HCT116 (cell line): Measurements from ENCODE around the gene BACE1-AS. TPM values are rescaled to one million over a fixed set of nuclear protein-coding genes. Genes with fewer than 3 reads are reported as not detected.

Experiments
- ATAC-seq: fragments of 200-7000 bp; cut with Tn5 transposase; 2 replicates; pipeline ENCODE4 v1.9.1; 2020; ENCODE audit warnings: mild to moderate bottlenecking, moderate library complexity
- BruUV-seq: library from RNA; stranded (reverse); fragments of 400-500 nt; replicated peaks from 2 replicates; lab custom pipeline; 2021; lab: Mats Ljungman, UMichigan
- CTCF ChIA-PET: fragments of 300-600 bp; sonication (Branson Sonifier 250); formaldehyde crosslinking; loops from one replicate; lab custom pipeline; 2021; ENCODE audit warnings: antibody characterized with exemption; lab: Charles Lee
- POLR2A ChIA-PET: fragments of 300-600, 350-600 bp; sonication (Branson Sonifier 250); formaldehyde crosslinking; loops from one replicate; lab custom pipeline; 2021; ENCODE audit warnings: antibody characterized with exemption; lab: Charles Lee
- RAD21 ChIA-PET, 2 experiments: fragments of 300-600 bp; sonication (Branson Sonifier 250); formaldehyde crosslinking; loops; one replicate each; lab custom pipeline; 2023; ENCODE audit warnings: low total read pairs in 2 of 2; ENCODE audit not compliant: uncharacterized antibody in 2 of 2, unreplicated experiment in 2 of 2, low non-redundant PET in 1 of 2; lab: Charles Lee
- DNase-seq: peaks from one replicate; pipeline ENCODE4 v3.0.0-alpha.2; 2010; ENCODE audit warnings: low read depth, low spot score
- H2AFZ ChIP-seq: fragments of 200-600 bp; shearing (Covaris generic), sonication (generic); 2 replicates; pipeline ENCODE4 v1.6.1; 2017; ENCODE audit warnings: low read depth, mixed run types, mixed read lengths, antibody characterized with exemption, low read length; ENCODE audit not compliant: poor library complexity, severe bottlenecking
- H3K27ac ChIP-seq: 2 replicates; pipeline ENCODE4 v1.5.1; 2012; ENCODE audit warnings: low read depth, low read length
- H3K27me3 ChIP-seq: fragments of 200-600 bp; sonication (generic); 2 replicates; pipeline ENCODE4 v1.6.1; 2016; ENCODE audit warnings: mixed run types, low read length, mixed read lengths; ENCODE audit not compliant: insufficient read depth
- H3K36me3 ChIP-seq, 2 experiments: fragments of 200-500 bp in 1 of 2; fragments of 200-600 bp in 1 of 2; sonication (Bioruptor generic) in 1 of 2; sonication (generic) in 1 of 2; 2 replicates each; pipeline versions ENCODE4 v1.5.1 to v1.6.1; 2014 to 2016; ENCODE audit warnings: low read length in 2 of 2, inconsistent platforms in 1 of 2, mixed read lengths in 1 of 2, mixed run types in 1 of 2; ENCODE audit not compliant: insufficient read depth in 2 of 2, control insufficient read depth in 1 of 2
- H3K4me1 ChIP-seq, 2 experiments: fragments of 200-600 bp in 1 of 2; sonication (generic) in 1 of 2; 2 replicates each; pipeline versions ENCODE4 v1.5.1 to v1.6.1; 2012 to 2017; ENCODE audit warnings: low read length in 2 of 2, inconsistent platforms in 1 of 2, mild to moderate bottlenecking in 1 of 2, mixed read lengths in 1 of 2, mixed run types in 1 of 2, moderate library complexity in 1 of 2; ENCODE audit not compliant: insufficient read depth in 2 of 2, control insufficient read depth in 1 of 2
- H3K4me2 ChIP-seq: fragments of 200-600 bp; sonication (generic); 2 replicates; pipeline ENCODE4 v1.6.1; 2017; ENCODE audit warnings: mixed run types, low read length, mixed read lengths
- H3K4me3 ChIP-seq, 2 experiments: fragments of 200-600 bp in 1 of 2; sonication (generic) in 1 of 2; replicated peaks in 1 of 2; 2 replicates each; pipeline ENCODE4 v1.5.1; 2011 to 2016; ENCODE audit warnings: low read length in 2 of 2, control low read depth in 1 of 2, low read depth in 1 of 2, mild to moderate bottlenecking in 1 of 2, mixed read lengths in 1 of 2, mixed run types in 1 of 2
- H3K79me2 ChIP-seq: fragments of 200-600 bp; sonication (generic); 2 replicates; pipeline ENCODE4 v1.6.1; 2017; ENCODE audit warnings: mild to moderate bottlenecking, mixed run types, low read length, moderate library complexity, mixed read lengths; ENCODE audit not compliant: insufficient read depth
- H3K9ac ChIP-seq: fragments of 200-600 bp; sonication (generic); 2 replicates; pipeline ENCODE4 v1.6.1; 2016; ENCODE audit warnings: low read length, mixed read lengths
- H3K9me2 ChIP-seq: fragments of 200-600 bp; sonication (generic), shearing (Covaris generic); 2 replicates; pipeline ENCODE4 v1.6.1; 2017; ENCODE audit warnings: mixed run types, mild to moderate bottlenecking, moderate library complexity; ENCODE audit not compliant: insufficient read depth
- H3K9me3 ChIP-seq, 2 experiments: fragments of 200-500 bp in 1 of 2; fragments of 200-600 bp in 1 of 2; sonication (Bioruptor generic) in 1 of 2; sonication (generic) in 1 of 2; 2 replicates each; pipeline ENCODE4 v1.6.1; 2014 to 2017; ENCODE audit warnings: low read length in 2 of 2, mixed read lengths in 2 of 2, inconsistent platforms in 1 of 2, low read depth in 1 of 2, mild to moderate bottlenecking in 1 of 2, mixed run types in 1 of 2, moderate library complexity in 1 of 2; ENCODE audit not compliant: control insufficient read depth in 1 of 2, insufficient read depth in 1 of 2
- H4K20me1 ChIP-seq: fragments of 200-600 bp; sonication (generic), shearing (Covaris generic); 2 replicates; pipeline ENCODE4 v1.6.1; 2017; ENCODE audit warnings: mixed run types, mild to moderate bottlenecking, moderate library complexity; ENCODE audit not compliant: insufficient read depth
- CTCF ChIP-seq, 3 experiments: fragments of 200-600 bp in 1 of 3; sonication (generic) in 1 of 3; IDR thresholded peaks in 2 of 3; conservative IDR thresholded peaks in 1 of 3; 2 replicates each; pipeline ENCODE4 v1.5.1; 2012 to 2017; ENCODE audit warnings: low read depth in 2 of 3, low read length in 2 of 3, antibody characterized with exemption in 1 of 3, borderline replicate concordance in 1 of 3, control low read depth in 1 of 3, mild to moderate bottlenecking in 1 of 3, mixed read lengths in 1 of 3, mixed run types in 1 of 3, moderate library complexity in 1 of 3; ENCODE audit not compliant: insufficient read depth in 1 of 3
- EZH2phosphoT487 ChIP-seq: fragments of 200-600 bp; IDR thresholded peaks from 2 replicates; pipeline ENCODE4 v1.6.1; 2018; ENCODE audit warnings: antibody characterized with exemption, borderline replicate concordance
- POLR2A ChIP-seq: IDR thresholded peaks from 2 replicates; pipeline ENCODE4 v1.7.0; 2011; ENCODE audit warnings: borderline replicate concordance; ENCODE audit not compliant: insufficient read depth, insufficient read length; ENCODE audit errors: extremely low read depth
- POLR2AphosphoS5 ChIP-seq: IDR thresholded peaks from 2 replicates; pipeline ENCODE4 v1.6.1; 2011; ENCODE audit warnings: mild to moderate bottlenecking, low read depth, low read length, moderate library complexity
- SRF ChIP-seq: IDR thresholded peaks from 2 replicates; pipeline ENCODE4 v1.6.1; 2012; ENCODE audit warnings: low read depth
- TCF7L2 ChIP-seq: IDR thresholded peaks from 2 replicates; pipeline ENCODE4 v1.7.0; 2011; ENCODE audit warnings: borderline replicate concordance, inconsistent platforms; ENCODE audit not compliant: insufficient read depth, insufficient read length; ENCODE audit errors: extremely low read depth
- YY1 ChIP-seq: IDR thresholded peaks from 2 replicates; pipeline ENCODE4 v1.6.1; 2011; ENCODE audit warnings: low read length, low read depth, moderate library complexity, mild to moderate bottlenecking; ENCODE audit not compliant: insufficient replicate concordance; ENCODE audit errors: extremely low read depth
- ZBTB33 ChIP-seq: IDR thresholded peaks from 2 replicates; pipeline ENCODE4 v1.6.1; 2011; ENCODE audit warnings: mild to moderate bottlenecking, low read length, moderate library complexity; ENCODE audit not compliant: insufficient replicate concordance; ENCODE audit errors: extremely low read depth
- ZFX ChIP-seq: fragments of 450-650 bp; IDR thresholded peaks from 2 replicates; pipeline ENCODE4 v1.6.1; 2017
- intact Hi-C: fragments of 100-400 bp; cut with micrococcal nuclease; formaldehyde crosslinking; loops from 2 replicates; pipeline ENCODE4 v1.10.0; 2022
- total RNA-seq: library from RNA; stranded (reverse); gene quantifications from one replicate; pipeline ENCODE4 v1.2.1, GENCODE V29; 2021; ENCODE audit not compliant: unreplicated experiment

The BACE1-AS gene
- total RNA-seq, 1 experiment from 2014 or later = 10.2 TPM

GRCh38 chr11:117332843-117333242 is 41.7 kb downstream of the BACE1-AS start:
- no peak for ATAC-seq

More at GRCh38 chr11:117332843-117333242, 41.7 kb downstream of the BACE1-AS start:
- no peaks in the 10 kb centered on the region for H3K9me2 ChIP-seq
- no peak for DNase-seq
- no peak overlapping the region for H3K4me2 ChIP-seq
- no peaks in the 10 kb centered on the region; a peak in 1 of 4 replicates for H3K36me3 ChIP-seq
- no peaks in the 10 kb centered on the region for H3K9me3 ChIP-seq
- H3K4me3 ChIP-seq = no peak overlapping the region
- ChIA-PET RAD21 (no interaction called here), CTCF (no interaction called here), POLR2A (no interaction called here)
- no peak overlapping the region for H2AFZ ChIP-seq
- H3K79me2 ChIP-seq = no peaks in the 10 kb centered on the region; the same call in 1 of the 2 replicates
- no TSS peak for BruUV-seq
- H3K27me3 ChIP-seq = no peaks in the 10 kb centered on the region
- intact Hi-C loops = no loop called here
- TF ChIP-seq POLR2AphosphoS5 (no peak), POLR2A (no peak), ZFX (no peak), YY1 (no peak), EZH2phosphoT487 (no peak), SRF (no peak), CTCF (IDR thresholded peaks at IDR 0.05 in 2 of 3, conservative IDR thresholded peaks at IDR 0.05 in 1 of 3; ENCODE audit: borderline replicate concordance in 1 of 3, insufficient read depth in 1 of 3, low read depth in 2 of 3, low read length in 2 of 3) (no peak), ZBTB33 (no peak), TCF7L2 (no peak)
- H3K4me1 ChIP-seq = peaks cover 0 to 23% of the 10 kb centered on the region in 2 experiments; a peak in 2 of 4 replicates
- no peak overlapping the region for H3K27ac ChIP-seq
- no peak overlapping the region for H3K9ac ChIP-seq
- H4K20me1 ChIP-seq = no peaks in the 10 kb centered on the region
